SK-N-SH (cell line): Measurements from ENCODE around the gene GPR161. TPM values are rescaled to one million over a fixed set of nuclear protein-coding genes. Genes with fewer than 3 reads are reported as not detected.
A peak's percentile ranks its signal among the peaks of the same experiment; 100 is the strongest.
"Not testable (repeated sequence)": the region's sequence is repeated elsewhere in the genome, so short reads cannot be mapped to it uniquely, and the experiment has no call there.

Source experiments
- CTCF ChIA-PET: fragments of 300-600, 350-600 bp; formaldehyde crosslinking; extraction: SDS; loops from one replicate; lab custom pipeline; 2021; lab: Yijun Ruan, JAX
- POLR2A ChIA-PET: fragments of 350-600 bp; sonication (Branson Sonifier 250); formaldehyde crosslinking; extraction: SDS; loops from one replicate; lab custom pipeline; 2020; ENCODE audit warnings: antibody characterized with exemption, inconsistent platforms; lab: Yijun Ruan, JAX
- DNase-seq: peaks from one replicate; pipeline ENCODE4 v3.0.0; 2012
- H2AFZ ChIP-seq: fragments of 200-600 bp; sonication (generic); 2 replicates; pipeline ENCODE4 v1.8.1; 2016; ENCODE audit warnings: antibody characterized with exemption, mild to moderate bottlenecking, low read depth
- H3F3A ChIP-seq: fragments of 200-600 bp; sonication (generic); replicated peaks from 2 replicates; pipeline ENCODE3; 2016; ENCODE audit warnings: antibody characterized with exemption, mild to moderate bottlenecking; ENCODE audit not compliant: insufficient read depth
- H3K27ac ChIP-seq, 2 experiments: fragments of 200-500 bp in 1 of 2; fragments of 200-600 bp in 1 of 2; sonication (Bioruptor generic) in 1 of 2; sonication (generic), shearing (Covaris generic) in 1 of 2; 2 replicates each; pipeline versions ENCODE4 v1.5.1 to v1.6.1; 2014 to 2016; ENCODE audit warnings: low read depth in 2 of 2, inconsistent platforms in 1 of 2, low read length in 1 of 2, mild to moderate bottlenecking in 1 of 2, mixed read lengths in 1 of 2
- H3K27me3 ChIP-seq: fragments of 200-600 bp; sonication (generic), shearing (Covaris generic); 2 replicates; pipeline ENCODE4 v1.6.1; 2016; ENCODE audit warnings: mixed run types; ENCODE audit not compliant: insufficient read depth
- H3K36me3 ChIP-seq, 2 experiments: fragments of 200-500 bp in 1 of 2; fragments of 200-600 bp in 1 of 2; sonication (Bioruptor generic) in 1 of 2; sonication (generic) in 1 of 2; replicated peaks in 1 of 2; 2 replicates each; pipeline versions ENCODE3 to v1.5.1; 2014 to 2016; ENCODE audit warnings: low read length in 1 of 2, mild to moderate bottlenecking in 1 of 2; ENCODE audit not compliant: insufficient read depth in 2 of 2, control insufficient read depth in 1 of 2
- H3K4me1 ChIP-seq, 2 experiments: fragments of 200-500 bp in 1 of 2; fragments of 200-600 bp in 1 of 2; sonication (Bioruptor generic) in 1 of 2; sonication (generic), shearing (Covaris generic) in 1 of 2; 2 replicates each; pipeline versions ENCODE4 v1.5.1 to v1.6.1; 2014 to 2016; ENCODE audit warnings: low read depth in 1 of 2, low read length in 1 of 2, mixed run types in 1 of 2; ENCODE audit not compliant: insufficient read depth in 2 of 2, control insufficient read depth in 1 of 2
- H3K4me2 ChIP-seq: fragments of 200-600 bp; sonication (generic), shearing (Covaris generic); 2 replicates; pipeline ENCODE4 v1.6.1; 2017; ENCODE audit warnings: mixed run types
- H3K4me3 ChIP-seq, 2 experiments: fragments of 200-500 bp in 1 of 2; fragments of 200-600 bp in 1 of 2; sonication (Bioruptor generic) in 1 of 2; sonication (generic), shearing (Covaris generic) in 1 of 2; 2 replicates each; pipeline versions ENCODE4 v1.5.1 to v1.8.1; 2014 to 2016; ENCODE audit warnings: low read depth in 2 of 2, inconsistent platforms in 1 of 2, low read length in 1 of 2, mild to moderate bottlenecking in 1 of 2, mixed read lengths in 1 of 2, moderate library complexity in 1 of 2
- H3K79me2 ChIP-seq: fragments of 200-600 bp; sonication (generic); 2 replicates; pipeline ENCODE4 v1.8.1; 2017; ENCODE audit warnings: mild to moderate bottlenecking; ENCODE audit not compliant: insufficient read depth
- H3K9ac ChIP-seq: fragments of 200-600 bp; sonication (generic); 2 replicates; pipeline ENCODE4 v1.6.1; 2017; ENCODE audit warnings: mixed run types
- H3K9me2 ChIP-seq: fragments of 200-600 bp; sonication (generic); 2 replicates; pipeline ENCODE4 v1.6.1; 2017; ENCODE audit warnings: mixed run types
- H3K9me3 ChIP-seq: fragments of 200-600 bp; sonication (generic); 2 replicates; pipeline ENCODE4 v1.6.1; 2017; ENCODE audit warnings: mixed run types, mild to moderate bottlenecking, moderate library complexity
- H4K20me1 ChIP-seq: fragments of 200-600 bp; sonication (generic); 2 replicates; pipeline ENCODE4 v1.6.1; 2017; ENCODE audit warnings: mild to moderate bottlenecking, mixed run types; ENCODE audit not compliant: insufficient read depth
- CHD2 ChIP-seq: fragments of 150-350 bp; IDR thresholded peaks from 2 replicates; pipeline ENCODE4 v1.6.1; 2018; ENCODE audit warnings: low read length; ENCODE audit not compliant: partially characterized antibody
- EZH2phosphoT487 ChIP-seq: fragments of 200-600 bp; sonication (generic); IDR thresholded peaks from 2 replicates; pipeline ENCODE4 v1.6.1; 2017; ENCODE audit warnings: low read depth, mixed run types, mild to moderate bottlenecking, antibody characterized with exemption, moderate library complexity, borderline replicate concordance
- FOSL2 ChIP-seq: IDR thresholded peaks from 2 replicates; pipeline ENCODE4 v1.4.0; 2012; ENCODE audit warnings: low read depth, mild to moderate bottlenecking, moderate library complexity, borderline replicate concordance
- FOXJ3 ChIP-seq: sonication (generic); formaldehyde crosslinking; IDR thresholded peaks from 2 replicates; pipeline ENCODE4 v1.5.1; 2020; ENCODE audit warnings: mild to moderate bottlenecking, missing genetic modification reagents
- FOXM1 ChIP-seq: IDR thresholded peaks from 2 replicates; pipeline ENCODE4 v1.4.0; 2012; ENCODE audit warnings: low read depth, mild to moderate bottlenecking
- JUND ChIP-seq: IDR thresholded peaks from 2 replicates; pipeline ENCODE4 v1.4.0; 2012
- MEF2A ChIP-seq: IDR thresholded peaks from 2 replicates; pipeline ENCODE4 v1.4.0; 2012; ENCODE audit warnings: low read depth, borderline replicate concordance
- MXI1 ChIP-seq: IDR thresholded peaks from 2 replicates; pipeline ENCODE4 v1.6.1; 2012; ENCODE audit warnings: mild to moderate bottlenecking, low read depth, low read length, improper control_type of control experiment
- POLR2AphosphoS5 ChIP-seq: IDR thresholded peaks from 2 replicates; pipeline ENCODE4 v1.6.1; 2012; ENCODE audit warnings: low read depth, low read length
- RFX5 ChIP-seq: IDR thresholded peaks from 2 replicates; pipeline ENCODE4 v1.6.1; 2012; ENCODE audit warnings: mild to moderate bottlenecking, improper control_type of control experiment, low read length
- RXRA ChIP-seq: IDR thresholded peaks from 2 replicates; pipeline ENCODE4 v1.4.0; 2012; ENCODE audit warnings: low read depth, mild to moderate bottlenecking, borderline replicate concordance
- SIN3A ChIP-seq: IDR thresholded peaks from 2 replicates; pipeline ENCODE4 v1.6.1; 2012; ENCODE audit warnings: low read depth, mild to moderate bottlenecking, low read length, moderate library complexity, borderline replicate concordance
- SMC3 ChIP-seq: IDR thresholded peaks from 2 replicates; pipeline ENCODE4 v1.6.1; 2012; ENCODE audit warnings: low read depth, low read length, improper control_type of control experiment
- TAF1 ChIP-seq: IDR thresholded peaks from 2 replicates; pipeline ENCODE4 v1.6.1; 2012; ENCODE audit warnings: low read depth, mild to moderate bottlenecking, low read length, moderate library complexity, borderline replicate concordance
- TCF12 ChIP-seq: IDR thresholded peaks from 2 replicates; pipeline ENCODE4 v1.4.0; 2012
- YY1 ChIP-seq: IDR thresholded peaks from 2 replicates; pipeline ENCODE4 v1.4.0; 2012; ENCODE audit warnings: low read depth, mild to moderate bottlenecking
- WGBS: methylation state at CpG from one replicate; pipeline ENCODE4 v1.1.6; 2017; ENCODE audit warnings: low lambda C conversion rate; 5-methylcytosine and 5-hydroxymethylcytosine counted together
- polyA plus RNA-seq, 3 experiments: library from polyadenylated mRNA; depleted of rRNA; stranded (reverse); fragments of >200 nt; gene quantifications; 2 replicates each; pipeline ENCODE4 v1.2.3, GENCODE V29; 2012
- TF ChIP-seq, protein P1 (sequence below): IDR thresholded peaks from 2 replicates; pipeline ENCODE4; 2012
- TF ChIP-seq, protein P2 (sequence below): fragments of 200-600 bp; sonication (generic); IDR thresholded peaks from 2 replicates; pipeline ENCODE4 v1.6.1; 2017; ENCODE audit warnings: antibody characterized with exemption, mild to moderate bottlenecking, moderate library complexity

GPR161 gene
- 19.2 and 20.1 TPM in 2 replicates for polyA plus RNA-seq (2012; rRNA removed)
- 9.8 and 15.5 TPM in 2 replicates for polyA plus RNA-seq (2012; cell fraction: cytosol; rRNA removed)
- 18.7 and 21.3 TPM in 2 replicates for polyA plus RNA-seq (2012; cell fraction: nucleus; rRNA removed)

- no peaks in the 10 kb centered on the region for H3K27me3 ChIP-seq
- peak within 1 kb of the TSS; percentile 93 for H2AFZ ChIP-seq
- peaks cover 7% of the 10 kb centered on the region for H3F3A ChIP-seq
- POLR2A ChIA-PET = no interaction called here
- 2% methylated on average over 37 of the region's 86 CpGs for WGBS
- H3K36me3 ChIP-seq = peaks cover 7 to 8% of the 10 kb centered on the region in 2 experiments
- peaks cover 13% of the 10 kb centered on the region in 2 experiments; a peak in 3 of 4 replicates for H3K4me1 ChIP-seq
- CTCF ChIA-PET = interaction anchor here (0.8 to 3.7 kb wide), 4 partner anchors 9 to 423 kb away, joined by 3 to 24 read pairs (median 8); no protein-coding TSS in a partner anchor
- TF ChIP-seq POLR2AphosphoS5 (peak; percentile 3; the same call in 1 of the 2 replicates), FOXM1 (no peak), MXI1 (peak; percentile 35), SMC3 (no peak), SIN3A (peak; percentile 12; the same call in 1 of the 2 replicates), TCF12 (no peak), TAF1 (0 out of 2 replicates have a peak, but pooled peaks have one; percentile 7)
- H3K9ac ChIP-seq = peak within 1 kb of the TSS; percentile 89
- peaks cover 46% of the 10 kb centered on the region for H3K79me2 ChIP-seq
- H3K4me2 ChIP-seq = peak within 1 kb of the TSS; percentile 92
- peak within 1 kb of the TSS; percentile 82 to 91 for H3K4me3 ChIP-seq
- peak within 1 kb of the TSS; percentile 88 to 89 for H3K27ac ChIP-seq
- H3K9me2 ChIP-seq = no peaks in the 10 kb centered on the region
- H4K20me1 ChIP-seq = peaks cover 8% of the 10 kb centered on the region; the same call in 1 of the 2 replicates
- DNase-seq = peak; percentile 85
- H3K9me3 ChIP-seq = no peaks in the 10 kb centered on the region
These were observed at the start of gene GPR161 for GRCh38 chr1:168136709-168137514. Gene GPR161, minus strand, starts transcription at chr1:168136930. Its CDS starts 32,080 bp downstream, at chr1:168104850.

GRCh38 chr1:168181063-168181720 lies 44.5 kb upstream of the GPR161 start:
- H3F3A ChIP-seq = peaks cover 20% of the 10 kb centered on the region
- peaks cover 13 to 16% of the 10 kb centered on the region in 2 experiments for H3K36me3 ChIP-seq
- H3K9me2 ChIP-seq, H3K4me2 ChIP-seq, H3K9me3 ChIP-seq, H2AFZ ChIP-seq, H3K27ac ChIP-seq, DNase-seq, POLR2A ChIA-PET, H3K9ac ChIP-seq, H3K4me3 ChIP-seq, H3K27me3 ChIP-seq, H4K20me1 ChIP-seq, H3K4me1 ChIP-seq: not testable (repeated sequence)
- peaks cover 67% of the 10 kb centered on the region for H3K79me2 ChIP-seq
- WGBS = 94% methylated on average over 15 of the region's 15 CpGs
- CTCF ChIA-PET = interaction anchor here (1.3 kb wide), 1 partner anchor 36 kb away, joined by 8 read pairs; no protein-coding TSS in a partner anchor

- no peak for DNase-seq
- peak overlapping the region; percentile 83 for H2AFZ ChIP-seq
- POLR2A ChIA-PET = no interaction called here
- H3K36me3 ChIP-seq = peaks cover 10 to 16% of the 10 kb centered on the region in 2 experiments
- peak overlapping the region; percentile 91 to 93 for H3K27ac ChIP-seq
- CTCF ChIA-PET = interaction anchor here (1.3 kb wide), 1 partner anchor 35 kb away, joined by 8 read pairs; no protein-coding TSS in a partner anchor
- peaks cover 59% of the 10 kb centered on the region for H3K79me2 ChIP-seq
- H3K9ac ChIP-seq = peak overlapping the region; percentile 89
- H3K4me2 ChIP-seq = peak overlapping the region; percentile 92
- peak overlapping the region; percentile 80 to 97 for H3K4me3 ChIP-seq
- no peaks in the 10 kb centered on the region for H4K20me1 ChIP-seq
- H3K9me3 ChIP-seq = no peaks in the 10 kb centered on the region
- peaks cover 20% of the 10 kb centered on the region for H3F3A ChIP-seq
- H3K4me1 ChIP-seq = peaks cover 0 to 4% of the 10 kb centered on the region in 2 experiments; a peak in 1 of 4 replicates
- no peaks in the 10 kb centered on the region for H3K27me3 ChIP-seq
- TF ChIP-seq JUND = no peak
- no peak for TF ChIP-seq EZH2phosphoT487
- TF ChIP-seq, protein P1, sequence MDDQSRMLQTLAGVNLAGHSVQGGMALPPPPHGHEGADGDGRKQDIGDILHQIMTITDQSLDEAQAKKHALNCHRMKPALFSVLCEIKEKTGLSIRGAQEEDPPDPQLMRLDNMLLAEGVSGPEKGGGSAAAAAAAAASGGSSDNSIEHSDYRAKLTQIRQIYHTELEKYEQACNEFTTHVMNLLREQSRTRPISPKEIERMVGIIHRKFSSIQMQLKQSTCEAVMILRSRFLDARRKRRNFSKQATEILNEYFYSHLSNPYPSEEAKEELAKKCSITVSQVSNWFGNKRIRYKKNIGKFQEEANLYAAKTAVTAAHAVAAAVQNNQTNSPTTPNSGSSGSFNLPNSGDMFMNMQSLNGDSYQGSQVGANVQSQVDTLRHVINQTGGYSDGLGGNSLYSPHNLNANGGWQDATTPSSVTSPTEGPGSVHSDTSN = no peak
- TF ChIP-seq YY1 = no peak
- TF ChIP-seq FOSL2 = no peak
- TF ChIP-seq FOXJ3 (CRISPR knock-in tag) = no peak
- TF ChIP-seq SMC3 = no peak
- no peak for TF ChIP-seq RXRA
- no peak for TF ChIP-seq MEF2A
- TF ChIP-seq, protein P2, sequence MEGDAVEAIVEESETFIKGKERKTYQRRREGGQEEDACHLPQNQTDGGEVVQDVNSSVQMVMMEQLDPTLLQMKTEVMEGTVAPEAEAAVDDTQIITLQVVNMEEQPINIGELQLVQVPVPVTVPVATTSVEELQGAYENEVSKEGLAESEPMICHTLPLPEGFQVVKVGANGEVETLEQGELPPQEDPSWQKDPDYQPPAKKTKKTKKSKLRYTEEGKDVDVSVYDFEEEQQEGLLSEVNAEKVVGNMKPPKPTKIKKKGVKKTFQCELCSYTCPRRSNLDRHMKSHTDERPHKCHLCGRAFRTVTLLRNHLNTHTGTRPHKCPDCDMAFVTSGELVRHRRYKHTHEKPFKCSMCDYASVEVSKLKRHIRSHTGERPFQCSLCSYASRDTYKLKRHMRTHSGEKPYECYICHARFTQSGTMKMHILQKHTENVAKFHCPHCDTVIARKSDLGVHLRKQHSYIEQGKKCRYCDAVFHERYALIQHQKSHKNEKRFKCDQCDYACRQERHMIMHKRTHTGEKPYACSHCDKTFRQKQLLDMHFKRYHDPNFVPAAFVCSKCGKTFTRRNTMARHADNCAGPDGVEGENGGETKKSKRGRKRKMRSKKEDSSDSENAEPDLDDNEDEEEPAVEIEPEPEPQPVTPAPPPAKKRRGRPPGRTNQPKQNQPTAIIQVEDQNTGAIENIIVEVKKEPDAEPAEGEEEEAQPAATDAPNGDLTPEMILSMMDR = no peak
- no peak for TF ChIP-seq RFX5
- TF ChIP-seq CHD2 = no peak
- 6% methylated on average over 2 of the region's 2 CpGs for WGBS
- no peaks in the 10 kb centered on the region for H3K9me2 ChIP-seq
These were observed 43.4 kb upstream of the GPR161 start for GRCh38 chr1:168180148-168180524.
